HG02759 (cell line): ENCODE data around the gene GMPPB.
"Not testable (repeated sequence)": the region's sequence is repeated elsewhere in the genome, so short reads cannot be mapped to it uniquely, and the experiment has no call there.

Source experiments
- ATAC-seq: cut with Tn5 transposase; IDR thresholded peaks from one replicate; pipeline ENCODE4 v1.9.1; 2021; ENCODE audit warnings: mild to moderate bottlenecking, moderate library complexity; ENCODE audit not compliant: unreplicated experiment

Gene GMPPB

GRCh38 chr3:49694409-49695070 is 29.2 kb downstream of the GMPPB start:
- not testable (repeated sequence) for ATAC-seq

DNA sequence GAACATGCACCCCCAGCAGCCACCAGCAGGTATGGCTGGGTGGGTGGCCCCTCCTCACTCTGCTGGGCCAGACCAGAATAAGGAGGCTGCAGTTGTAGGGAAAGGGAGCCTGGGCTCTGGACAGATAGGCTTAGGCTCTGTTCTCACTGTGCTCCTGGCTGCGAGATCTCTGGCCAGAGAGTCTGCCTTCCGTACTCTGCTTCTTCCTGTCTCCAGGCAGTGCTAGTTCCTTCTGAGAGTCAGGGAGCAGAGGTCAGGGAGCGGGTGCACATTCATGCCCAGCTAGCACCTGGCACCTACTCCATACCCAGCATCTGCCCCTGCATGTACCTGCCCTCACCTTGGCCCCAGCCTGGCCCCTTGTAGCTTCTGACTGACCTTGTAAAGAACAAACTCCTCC is 32.3 kb downstream of the GMPPB start:
- not testable (repeated sequence) for ATAC-seq

DNA sequence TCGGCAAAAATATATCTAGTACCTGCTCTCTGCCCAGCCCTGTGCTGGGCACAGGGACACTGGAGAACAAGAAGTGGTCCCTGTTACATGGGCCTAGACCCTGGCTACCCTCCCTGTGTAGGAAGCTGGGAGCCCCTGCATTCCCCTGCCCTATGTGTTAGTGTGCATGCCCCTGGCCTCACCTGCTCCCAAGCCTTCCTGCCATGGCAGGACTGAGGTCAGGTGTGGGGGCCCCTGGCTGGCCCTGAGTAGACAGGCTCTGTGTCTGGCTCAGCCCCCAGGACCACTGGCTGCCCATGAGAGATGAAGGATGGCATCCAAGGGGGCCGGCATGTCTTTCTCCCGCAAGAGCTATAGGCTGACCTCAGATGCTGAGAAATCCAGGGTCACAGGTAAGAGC is 32.9 kb downstream of the GMPPB start:
- ATAC-seq, result not testable (repeated sequence)

DNA sequence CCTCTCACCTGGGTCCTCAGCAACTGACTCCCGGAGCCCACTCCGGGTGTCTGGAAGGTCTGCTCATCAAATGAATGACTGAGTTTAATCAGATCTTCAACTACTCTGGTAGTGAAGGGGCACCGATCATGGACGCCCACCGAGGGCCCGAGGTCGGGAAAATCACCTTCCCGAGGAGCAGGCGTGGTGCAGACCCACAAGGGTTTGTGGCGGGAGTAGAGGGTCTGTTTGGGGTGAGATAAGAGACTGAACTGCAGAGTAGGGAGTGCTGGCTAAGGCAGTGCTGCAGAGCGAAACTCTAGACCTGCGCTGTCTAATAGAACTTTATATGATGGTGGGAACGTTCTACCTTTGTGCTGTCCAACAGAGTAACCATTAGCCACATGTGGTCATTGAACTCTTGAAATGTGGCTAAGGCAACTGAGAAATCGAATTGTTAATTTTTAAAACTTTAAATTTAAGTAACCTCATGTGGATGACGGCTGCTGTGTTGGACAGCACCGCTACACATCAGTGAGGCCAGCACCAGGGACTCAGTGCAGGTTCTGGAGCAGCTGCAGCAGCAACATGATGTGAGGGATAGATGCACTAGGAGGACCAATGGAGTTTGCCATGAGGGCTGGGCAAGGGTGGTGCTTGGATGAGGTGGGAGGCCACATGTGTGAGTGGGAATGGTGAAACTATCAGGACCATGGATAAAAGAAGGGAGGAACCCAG is 33.7 kb downstream of the GMPPB start:
- not testable (repeated sequence) for ATAC-seq

- ATAC-seq, result peak; percentile 70
Observed at GRCh38 chr3:49689046-49689907, 34.5 kb downstream of the GMPPB start, which contains the start of the genes MST1 and RNF123. Gene MST1 (minus strand): TSS chr3:49689474. CDS start chr3:49688691, 783 bp downstream. Gene RNF123 (plus strand): TSS chr3:49689557. CDS start chr3:49691166, 1,609 bp downstream.

- not testable (repeated sequence) for ATAC-seq
Observed at GRCh38 chr3:49688338-49689045, 35.3 kb downstream of the GMPPB start.

- ATAC-seq, result not testable (repeated sequence)
Observed at GRCh38 chr3:49687424-49687795, 36.3 kb downstream of the GMPPB start.

GRCh38 chr3:49686769-49687423 is 36.9 kb downstream of the GMPPB start:
- ATAC-seq, result not testable (repeated sequence)

DNA sequence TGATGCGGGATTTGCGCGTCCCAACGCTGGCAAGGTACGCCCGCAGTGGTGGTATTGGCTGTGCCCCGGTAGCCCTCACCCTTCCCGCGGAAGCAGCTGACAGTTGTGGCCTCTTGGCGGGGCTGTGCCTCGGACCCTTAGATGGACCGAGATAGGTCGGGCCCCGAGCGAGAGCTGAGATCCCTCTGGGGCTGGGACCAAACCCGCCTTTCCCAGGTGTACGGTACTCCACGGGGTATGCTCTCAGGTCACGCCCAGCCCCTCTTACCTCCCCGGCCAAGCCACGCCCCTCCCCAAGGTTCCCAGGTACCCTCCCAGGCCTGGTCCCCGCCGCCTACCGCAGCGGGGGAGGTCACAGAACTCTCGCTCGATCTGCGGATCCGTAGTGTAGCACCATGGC is 37.4 kb downstream of the GMPPB start:
- ATAC-seq, result not testable (repeated sequence)

DNA sequence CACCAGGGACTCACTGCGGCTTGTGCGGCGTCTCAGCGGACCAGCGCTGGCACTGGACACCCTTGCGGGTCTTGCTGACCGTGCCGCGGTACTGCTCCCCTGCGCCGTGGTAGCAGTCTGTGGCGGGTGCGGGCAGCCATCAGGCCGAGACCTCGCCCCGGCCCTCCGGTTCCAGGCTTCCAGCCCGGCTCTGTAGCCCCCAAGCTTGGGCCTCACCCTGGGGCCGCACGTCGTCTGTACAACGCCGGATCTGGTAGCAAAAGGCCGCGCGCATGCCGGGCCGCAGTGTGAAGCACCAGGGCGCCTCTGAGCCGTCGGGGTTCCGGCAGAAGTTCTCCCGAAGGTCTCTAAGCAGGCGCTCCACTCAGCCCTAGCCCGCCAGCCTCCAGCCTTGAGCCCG is 37.9 kb downstream of the GMPPB start:
- not testable (repeated sequence) for ATAC-seq

DNA sequence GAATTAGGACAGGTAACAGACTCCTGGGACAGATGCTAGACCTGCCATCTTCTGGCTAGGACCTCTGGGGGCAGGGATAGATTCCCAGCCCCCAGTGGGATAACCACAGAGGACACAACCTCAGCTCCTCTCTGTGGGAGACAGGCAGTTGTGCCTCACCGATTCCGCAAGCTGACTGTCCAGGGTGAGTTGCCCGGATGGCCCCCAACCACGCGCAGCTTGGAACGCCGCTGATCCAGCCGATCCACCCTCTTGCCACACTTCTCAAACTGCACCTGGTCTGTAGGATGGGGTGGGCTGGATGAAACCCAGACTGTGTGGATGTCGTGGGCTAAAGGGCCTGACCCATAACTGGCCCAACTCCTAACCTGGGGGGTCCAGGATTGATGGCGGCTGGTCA is 38.6 kb downstream of the GMPPB start:
- ATAC-seq, result not testable (repeated sequence)

DNA sequence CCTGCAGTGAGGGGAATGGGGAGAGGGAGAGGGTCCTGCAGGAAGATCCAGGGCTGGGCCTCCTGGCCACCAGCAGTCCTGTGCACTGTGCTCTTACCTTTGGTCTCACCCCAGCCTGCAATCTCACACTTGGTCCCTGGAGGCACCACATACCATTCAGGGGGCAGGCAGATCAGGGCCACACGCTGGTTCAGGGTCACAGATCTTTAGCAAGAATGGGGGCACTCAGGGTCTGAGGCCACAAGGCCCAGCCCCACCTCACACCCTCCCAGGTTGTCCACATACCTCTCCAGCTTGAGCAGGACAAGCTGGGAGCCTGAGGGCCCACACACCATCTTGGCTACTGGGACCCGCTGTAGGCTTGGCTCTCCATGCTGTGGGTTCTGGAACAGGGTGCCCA is 39.3 kb downstream of the GMPPB start:
- ATAC-seq, result not testable (repeated sequence)

GRCh38 chr3:49683162-49683561 is 40.6 kb downstream of the GMPPB start:
- no peak for ATAC-seq

DNA sequence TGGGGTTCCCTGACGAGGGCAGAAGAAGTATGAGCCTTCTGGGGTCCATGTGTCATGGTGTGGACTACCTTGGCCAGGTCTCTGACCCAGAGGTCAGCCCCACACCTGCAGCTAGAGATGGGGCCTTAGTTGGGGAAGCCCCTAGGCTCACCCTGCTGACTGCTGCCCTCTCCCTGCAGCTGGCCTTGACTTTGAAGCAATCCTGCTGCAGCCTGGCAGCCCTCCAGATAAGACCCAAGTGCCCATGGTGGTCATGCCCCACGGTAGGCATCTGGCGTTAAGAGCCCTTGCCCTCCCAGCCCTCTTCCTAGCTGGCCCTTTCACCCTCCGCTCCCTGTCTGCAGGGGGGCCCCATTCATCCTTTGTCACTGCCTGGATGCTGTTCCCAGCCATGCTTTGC is 42.2 kb downstream of the GMPPB start:
- ATAC-seq, result no peak

- no peak for ATAC-seq
Observed at GRCh38 chr3:49681232-49681522, 42.6 kb downstream of the GMPPB start.

DNA sequence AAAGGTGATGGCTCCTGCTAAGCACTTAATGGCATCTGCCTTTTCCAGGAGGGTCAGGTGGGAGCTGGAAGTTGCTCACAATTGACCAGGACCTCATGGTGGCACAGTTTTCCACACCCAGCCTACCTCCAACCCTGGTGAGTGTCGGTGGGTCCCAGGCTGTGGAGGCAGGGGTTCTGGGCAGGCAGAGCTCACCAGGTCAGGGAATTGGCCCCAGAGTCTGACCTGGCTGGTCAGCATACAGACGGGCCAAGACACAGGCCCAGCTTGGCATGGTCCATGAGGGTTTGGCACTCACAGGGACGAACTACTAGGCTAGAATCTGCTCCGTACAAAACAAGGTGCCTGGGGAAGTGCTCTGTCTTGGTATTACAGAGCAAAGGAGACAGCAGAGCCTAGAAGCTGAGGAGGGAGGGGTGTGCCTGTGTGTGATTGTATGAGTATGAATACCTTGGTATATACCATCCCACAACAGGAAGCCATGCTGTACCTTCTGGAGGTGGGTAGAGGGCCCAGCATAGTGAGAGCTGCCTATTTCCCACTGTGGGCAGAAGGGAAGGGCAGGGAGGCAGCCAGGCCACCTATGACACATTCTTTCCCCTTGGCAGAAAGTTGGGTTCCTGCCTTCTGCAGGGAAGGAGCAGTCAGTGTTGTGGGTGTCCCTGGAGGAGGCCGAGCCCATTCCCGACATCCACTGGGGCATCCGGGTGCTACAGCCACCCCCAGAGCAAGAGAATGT is 43.1 kb downstream of the GMPPB start:
- ATAC-seq, result no peak

GRCh38 chr3:49675912-49676311 is 47.8 kb downstream of the GMPPB start:
- no peak for ATAC-seq

DNA sequence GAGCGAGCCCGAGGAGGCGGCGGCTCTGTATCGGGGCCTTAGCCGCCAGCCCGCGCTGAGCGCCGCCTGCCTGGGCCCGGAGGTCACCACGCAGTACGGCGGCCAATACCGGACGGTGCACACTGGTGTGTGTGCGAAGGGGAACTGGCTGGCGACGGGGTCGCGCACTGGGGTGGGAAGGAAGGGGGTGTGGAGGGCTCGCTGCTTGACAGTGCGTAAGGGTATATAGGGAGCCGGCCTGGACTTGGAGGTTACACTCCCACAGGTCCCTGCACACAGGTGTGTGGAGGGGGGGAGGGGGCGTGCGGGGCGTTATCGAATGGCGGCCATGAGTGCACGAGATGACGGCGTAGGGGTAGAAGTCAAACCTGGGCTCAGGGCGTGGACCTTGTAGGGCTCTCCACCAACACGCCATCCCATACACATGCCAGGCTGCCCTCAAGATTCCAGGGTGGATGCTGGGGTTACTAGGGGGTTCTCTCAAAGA is 49.2 kb downstream of the GMPPB start:
- peak; percentile 32 for ATAC-seq

DNA sequence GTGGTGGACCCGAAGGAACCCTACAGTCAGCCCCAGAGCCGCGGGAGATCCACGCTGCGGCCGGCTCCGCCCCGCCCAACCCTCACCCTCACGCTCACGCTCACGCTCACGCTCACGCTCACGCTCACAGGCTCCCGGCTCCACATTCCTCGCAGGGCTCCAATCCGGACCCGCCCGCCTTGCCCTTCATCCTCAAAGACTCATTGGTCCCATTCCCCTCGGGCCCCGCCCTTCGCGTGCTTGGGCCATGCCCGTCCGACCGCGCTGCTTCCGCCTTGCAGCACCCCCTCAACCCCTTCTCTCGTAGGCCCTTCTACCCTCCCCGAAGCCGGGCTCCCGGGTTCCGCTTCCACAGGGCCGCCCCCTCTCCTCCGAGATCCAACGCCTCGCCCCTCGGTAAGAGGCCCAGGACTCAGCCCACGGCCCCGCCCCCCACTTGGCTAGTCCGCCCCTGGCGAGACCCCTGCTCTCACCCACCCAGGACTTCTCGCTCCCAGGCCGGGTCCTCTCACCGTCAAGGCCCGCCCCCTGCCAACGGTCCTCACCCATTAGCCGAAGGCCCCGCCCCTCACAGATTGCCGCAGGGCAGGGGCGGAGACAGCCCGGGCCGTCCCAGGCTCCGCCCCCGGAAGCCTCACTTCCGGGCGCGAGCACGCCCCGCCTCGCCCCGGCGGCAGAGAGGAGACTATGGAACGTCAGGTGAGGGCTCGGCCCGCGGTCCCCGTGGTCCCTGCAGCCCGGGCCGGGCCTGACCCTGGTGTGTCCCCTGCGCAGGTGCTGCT is 49.8 kb downstream of the GMPPB start, which contains the start of gene APEH:
Gene APEH (plus strand): TSS at position 637 of the 782 bp plus-strand sequence. CDS start 51 bp downstream, at position 688.
- ATAC-seq, result peak; percentile 79
